HG02973 (cell line): ENCODE results near the gene TBC1D16.

ENCODE experiments used
- ATAC-seq: cut with Tn5 transposase; IDR thresholded peaks from one replicate; pipeline ENCODE4 v1.9.1; 2021; ENCODE audit warnings: moderate library complexity; ENCODE audit not compliant: unreplicated experiment

Gene TBC1D16

GRCh38 chr17:79929257-79930061 is 106.2 kb downstream of the TBC1D16 start:
- no peak for ATAC-seq

DNA sequence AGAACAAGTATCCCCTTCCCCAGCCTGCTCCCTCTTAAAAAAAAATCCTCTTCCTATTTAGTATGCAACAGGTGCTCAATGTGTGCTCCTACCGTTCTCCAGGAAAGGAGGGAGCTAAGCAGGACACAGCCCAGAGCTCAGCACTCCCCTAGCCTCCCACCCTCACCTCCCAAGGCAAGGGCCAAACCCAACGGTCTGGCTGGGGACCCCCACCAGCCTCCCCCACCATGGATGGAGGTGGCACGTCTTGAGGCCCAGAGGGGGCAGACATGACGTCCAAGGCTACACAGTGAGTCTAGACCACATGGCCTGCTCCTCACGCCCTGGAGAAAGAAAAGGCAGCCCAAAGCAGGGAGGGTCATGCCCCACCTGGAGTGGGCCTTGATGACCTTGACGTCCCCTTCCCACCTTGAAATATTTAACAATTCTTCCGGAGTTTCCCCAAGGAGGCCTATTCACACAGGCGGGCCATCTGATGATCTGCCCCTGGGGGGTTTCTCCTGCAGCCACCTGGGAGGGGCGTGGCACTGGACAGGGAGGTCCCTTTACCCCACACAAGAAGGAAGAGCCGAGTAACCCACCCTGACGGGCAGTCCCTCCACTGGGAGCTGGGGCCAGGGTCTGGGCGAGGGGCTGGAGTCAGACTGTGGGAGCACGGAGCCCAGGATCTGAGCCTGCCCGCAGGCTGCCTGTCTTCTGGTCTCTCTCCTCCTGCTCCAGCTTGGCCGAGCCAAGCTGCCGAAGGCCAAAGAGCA is 107.0 kb downstream of the TBC1D16 start:
- ATAC-seq, result no peak

DNA sequence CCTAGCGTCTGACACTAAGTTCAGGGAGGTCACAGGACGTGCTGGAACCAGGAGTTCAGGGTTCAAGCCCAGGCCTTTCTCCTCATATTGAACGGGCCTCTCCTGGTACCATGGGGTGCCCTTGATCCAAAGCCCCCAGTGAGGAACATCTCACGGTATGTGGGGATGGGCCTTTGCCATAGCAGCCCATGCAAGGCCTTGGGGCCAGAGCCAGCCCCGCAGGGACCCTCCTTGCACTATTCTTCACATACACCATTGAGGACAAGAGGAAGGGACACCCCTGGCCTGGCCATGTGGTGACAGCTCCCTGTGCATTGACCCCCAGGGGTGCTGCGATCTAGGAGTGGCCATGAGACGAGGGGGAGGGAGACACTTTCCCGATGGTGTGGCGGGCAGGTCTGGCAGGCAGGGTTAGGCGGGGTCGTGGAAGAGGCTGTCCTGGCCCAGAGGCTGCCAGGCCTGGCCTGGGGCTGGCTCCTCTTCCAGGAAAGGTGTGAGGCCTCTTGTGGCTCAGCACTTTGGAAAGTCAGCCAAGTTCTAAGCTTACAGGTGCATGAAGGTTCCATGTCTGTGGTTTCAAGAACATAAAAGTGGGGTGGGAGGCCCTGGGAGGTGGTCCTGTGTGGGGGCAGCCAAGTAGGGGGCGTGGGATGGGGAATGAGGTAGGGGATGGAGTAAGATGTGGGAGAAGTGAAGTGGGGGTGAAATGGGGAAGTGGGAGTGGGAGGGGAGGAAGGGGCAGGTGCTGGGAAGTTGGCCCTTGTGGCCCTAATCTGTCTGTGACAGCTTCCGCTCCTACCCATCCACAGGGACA is 107.8 kb downstream of the TBC1D16 start:
- no peak for ATAC-seq

GRCh38 chr17:79927136-79927661 is 108.5 kb downstream of the TBC1D16 start:
- ATAC-seq, result no peak

DNA sequence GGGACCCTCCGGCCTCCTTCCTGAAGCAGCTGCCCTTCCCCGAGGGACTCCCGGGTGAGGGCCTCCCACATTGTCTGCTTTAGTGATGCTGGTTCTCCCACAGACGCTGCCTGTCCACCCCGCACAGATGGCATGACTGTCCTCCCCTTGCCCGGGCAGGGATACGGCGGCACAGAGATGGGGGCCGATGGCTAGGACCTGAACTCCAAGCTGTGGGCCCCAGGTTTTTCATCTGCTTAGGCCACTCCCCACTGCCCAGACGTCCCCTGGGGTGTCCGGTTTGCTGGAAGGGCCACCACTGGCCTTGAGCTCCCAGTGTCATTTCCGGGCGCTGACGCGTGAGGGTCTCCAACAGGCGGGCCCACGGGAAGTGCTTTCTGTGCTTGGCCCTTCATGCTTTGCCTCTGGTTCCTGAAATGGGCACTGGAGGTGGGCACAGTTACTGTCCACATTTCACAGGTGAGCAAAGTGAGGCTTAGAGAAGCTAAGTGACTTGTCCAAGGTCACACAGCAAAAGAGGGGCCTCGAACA is 109.0 kb downstream of the TBC1D16 start:
- ATAC-seq, result no peak

GRCh38 chr17:79926142-79926604 is 109.5 kb downstream of the TBC1D16 start:
- ATAC-seq, result no peak

DNA sequence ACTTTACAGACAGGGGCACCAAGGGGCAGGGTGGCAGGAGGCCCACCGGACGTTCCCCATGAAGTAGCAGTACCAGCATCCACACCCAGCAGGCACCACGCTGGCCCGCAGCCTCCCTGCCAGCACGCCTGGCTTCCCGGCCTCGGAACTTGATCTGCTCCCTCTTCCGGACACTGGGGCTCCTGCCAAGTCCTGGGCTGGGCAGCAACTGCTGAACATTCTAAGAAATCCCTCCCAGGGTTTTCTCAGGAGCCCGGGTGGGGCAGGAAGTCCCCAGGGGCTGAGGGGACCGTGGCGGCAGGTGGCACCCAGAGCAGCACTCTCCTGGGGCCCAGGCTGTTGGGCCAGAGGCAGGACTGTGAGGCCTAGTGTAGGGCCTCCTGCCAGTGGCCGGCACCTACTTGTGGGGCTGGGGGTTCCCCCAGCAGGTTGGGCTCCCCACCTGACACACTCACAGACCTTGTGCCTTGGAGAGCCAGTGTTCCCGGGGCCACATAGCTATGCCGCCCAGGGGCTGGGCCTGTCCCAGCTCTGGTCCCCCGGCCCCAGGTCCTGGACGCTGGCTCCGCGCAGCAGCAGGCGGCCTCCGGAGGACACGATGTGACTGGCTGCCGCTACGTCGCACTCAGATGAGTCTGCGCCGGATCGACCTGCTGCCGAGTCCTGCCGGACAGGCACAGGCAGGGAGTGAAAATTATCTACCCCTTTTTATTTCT is 110.3 kb downstream of the TBC1D16 start:
- no peak for ATAC-seq

DNA sequence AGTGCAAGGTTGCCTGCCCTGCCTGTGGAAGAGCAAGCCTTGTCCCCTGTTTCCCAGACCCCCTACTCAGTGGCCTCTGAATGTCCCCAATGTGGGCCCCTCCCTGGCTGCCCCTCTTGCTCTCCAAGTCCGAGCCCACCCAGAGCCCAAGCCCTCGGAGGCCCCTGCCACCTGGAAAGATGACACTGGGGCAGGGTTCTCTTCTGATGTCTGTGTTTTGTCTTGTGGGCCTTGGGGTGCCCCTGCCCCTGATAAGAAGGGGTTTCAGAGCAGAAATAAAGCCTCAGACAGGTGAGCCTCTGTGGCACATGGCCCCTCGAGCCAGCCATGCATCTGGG is 111.1 kb downstream of the TBC1D16 start:
- ATAC-seq, result no peak

GRCh38 chr17:79923974-79924638 is 111.6 kb downstream of the TBC1D16 start:
- no peak for ATAC-seq

- no peak for ATAC-seq
Measured at GRCh38 chr17:79922798-79923197, 112.9 kb downstream of the TBC1D16 start.

DNA sequence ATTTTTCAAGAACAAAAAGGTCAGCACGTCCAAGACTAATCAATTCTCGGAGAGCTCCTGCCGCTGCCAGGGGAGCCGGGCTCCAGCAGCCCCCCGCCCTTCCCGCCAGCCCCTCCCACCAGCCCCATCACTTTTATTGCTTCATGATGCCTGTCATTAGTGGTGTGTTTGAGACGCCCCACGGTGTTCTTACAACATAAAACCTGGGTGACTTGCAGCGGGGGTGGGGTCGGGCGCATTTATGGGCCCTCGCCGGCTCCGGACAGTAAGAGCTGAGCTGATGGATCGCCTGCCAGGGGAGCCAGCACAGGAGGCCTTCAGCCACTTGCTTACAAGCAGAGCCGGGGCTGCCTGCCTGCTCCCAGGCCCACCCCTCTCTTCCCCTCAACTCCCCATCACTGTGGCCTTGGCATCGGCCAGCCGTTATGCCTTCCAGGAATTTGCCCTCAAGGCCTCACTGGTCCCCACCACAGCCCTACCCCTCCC is 113.5 kb downstream of the TBC1D16 start:
- no peak for ATAC-seq

DNA sequence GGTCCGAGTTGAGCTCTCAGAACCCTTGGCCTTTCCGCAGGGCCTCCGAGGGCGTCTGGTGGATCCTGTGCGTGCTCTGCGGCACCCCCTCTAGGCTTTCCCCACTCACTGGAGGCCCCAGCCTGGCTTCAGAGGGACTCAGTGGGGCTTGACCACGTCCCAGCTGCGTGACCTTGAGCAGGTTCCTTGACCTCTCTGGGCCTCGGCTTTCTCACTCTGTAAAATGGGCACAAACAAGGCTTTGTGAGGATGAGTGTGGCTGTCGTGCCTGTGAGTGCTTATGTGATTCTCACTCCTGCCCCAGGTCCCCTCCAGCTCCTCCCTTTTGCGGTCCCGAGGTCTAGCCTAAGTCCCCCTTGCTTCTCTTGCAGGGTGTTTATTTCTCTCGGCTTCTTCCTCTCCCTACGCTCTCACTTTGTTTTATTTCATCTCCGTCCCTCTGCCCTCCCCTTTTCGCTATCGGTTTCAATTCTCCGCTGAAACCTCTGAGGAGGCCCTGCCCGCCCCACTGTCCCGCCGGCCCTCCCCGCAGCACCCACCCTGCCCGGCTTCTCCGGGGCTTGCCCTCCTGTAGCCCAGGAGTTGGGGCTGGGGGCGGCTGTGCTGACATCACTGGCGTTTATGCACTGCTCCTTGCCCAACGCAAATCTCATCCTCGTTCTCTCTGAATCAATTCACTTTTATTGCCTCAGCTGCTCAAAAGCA is 114.1 kb downstream of the TBC1D16 start:
- ATAC-seq, result no peak

- no peak for ATAC-seq
Measured at GRCh38 chr17:79920751-79921410, 114.8 kb downstream of the TBC1D16 start.

DNA sequence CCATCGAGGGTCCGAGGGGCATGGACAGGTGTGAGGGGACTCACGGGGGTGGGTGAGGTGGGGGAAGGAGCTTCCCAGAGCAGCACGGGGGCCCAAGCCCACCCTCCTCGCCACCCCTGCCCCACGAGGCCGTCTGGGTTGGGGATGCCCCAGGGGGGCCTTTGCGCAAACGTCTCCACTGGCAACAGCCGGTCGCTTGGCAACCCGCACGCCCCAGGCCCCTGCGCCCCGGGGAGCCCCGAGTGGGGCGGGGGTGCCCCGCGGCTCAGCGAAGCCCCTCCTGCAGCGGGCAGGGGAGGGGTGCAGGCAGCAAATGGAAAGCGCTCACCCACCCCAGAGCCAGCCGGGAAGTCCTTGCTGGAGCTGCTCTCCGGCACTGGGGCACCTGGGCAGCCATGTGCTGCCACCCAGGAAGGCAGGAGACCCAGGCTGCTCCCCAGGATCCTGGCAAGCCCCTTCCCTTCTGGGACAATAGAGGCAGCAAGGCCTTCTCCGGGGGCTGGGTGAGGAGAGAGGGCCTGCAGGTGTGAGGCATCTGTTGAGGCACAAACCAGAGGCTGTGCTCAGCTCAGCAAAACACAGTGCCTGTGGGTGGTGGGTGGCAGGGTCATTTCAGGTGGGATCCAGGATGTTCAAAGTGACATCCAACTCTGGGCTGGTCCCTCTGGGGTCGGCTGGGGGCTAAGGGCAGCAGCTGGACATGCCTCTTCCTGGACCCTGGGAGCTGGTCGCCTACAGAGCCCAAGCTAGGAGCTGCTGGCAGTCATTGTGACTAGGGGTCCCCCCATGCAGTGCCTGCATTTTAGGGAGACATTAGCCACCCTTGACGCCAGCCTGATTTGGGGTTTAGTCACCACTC is 115.6 kb downstream of the TBC1D16 start:
- ATAC-seq, result no peak

DNA sequence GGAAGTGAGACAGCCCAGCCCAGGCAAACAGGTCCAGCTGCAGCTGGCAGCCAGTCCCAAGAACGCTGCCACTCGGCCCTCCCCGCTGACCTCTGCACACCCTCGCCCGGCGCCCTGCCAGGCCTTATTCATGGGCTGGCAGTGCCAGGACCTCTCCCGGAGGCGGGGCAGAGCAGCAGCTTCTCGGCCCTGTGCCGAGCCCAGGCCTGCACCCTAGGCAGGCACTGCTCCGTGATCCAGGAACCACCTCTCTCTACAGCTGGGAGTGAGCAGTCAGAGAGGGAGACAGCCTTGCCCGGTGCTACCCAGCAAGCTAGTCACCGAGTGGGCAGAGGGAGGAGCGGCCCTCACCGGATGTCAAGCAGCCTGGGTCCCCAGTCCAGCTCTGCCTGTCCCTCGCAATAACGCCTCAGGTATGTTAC is 116.5 kb downstream of the TBC1D16 start:
- ATAC-seq, result no peak

GRCh38 chr17:79918581-79919163 is 117.0 kb downstream of the TBC1D16 start:
- ATAC-seq, result no peak

- no peak for ATAC-seq
Measured at GRCh38 chr17:79917902-79918484, 117.7 kb downstream of the TBC1D16 start.
